Nephron progenitor cell (in vitro differentiated cells): ENCODE data around the gene BID.

Experiments
- DNase-seq: peaks from one replicate; pipeline ENCODE4 v3.0.0; 2021
- H3K27ac Mint-ChIP-seq: 2 replicates; pipeline ENCODE4 v1.8.0; 2021; ENCODE audit warnings: mild to moderate bottlenecking, moderate library complexity, mixed read lengths
- H3K27me3 Mint-ChIP-seq: 2 replicates; pipeline ENCODE4 v1.8.0; 2021; ENCODE audit warnings: mild to moderate bottlenecking, low read depth, mixed read lengths; ENCODE audit not compliant: poor library complexity
- H3K36me3 Mint-ChIP-seq: 2 replicates; pipeline ENCODE4 v1.8.0; 2021; ENCODE audit warnings: low read depth, mixed read lengths
- H3K4me1 Mint-ChIP-seq: 2 replicates; pipeline ENCODE4 v1.8.0; 2021; ENCODE audit warnings: mixed read lengths
- H3K4me3 Mint-ChIP-seq: 2 replicates; pipeline ENCODE4 v1.8.0; 2021; ENCODE audit warnings: mild to moderate bottlenecking, moderate library complexity, mixed read lengths
- H3K9me3 Mint-ChIP-seq: 2 replicates; pipeline ENCODE4 v1.8.0; 2021; ENCODE audit warnings: mild to moderate bottlenecking, moderate library complexity, mixed read lengths
- CTCF ChIP-seq: fragments of 200-600 bp; sonication (generic); IDR thresholded peaks from 2 replicates; pipeline ENCODE4 v1.5.0; 2021; ENCODE audit warnings: antibody characterized with exemption

BID gene

GRCh38 chr22:17792299-17792698, 18.0 kb upstream of the BID start:
- Mint-ChIP-seq H3K36me3 (no peaks in the 10 kb centered on the region), H3K27me3 (no peaks in the 10 kb centered on the region), H3K27ac (no peak overlapping the region), H3K4me1 (peaks cover 60% of the 10 kb centered on the region), H3K4me3 (no peak overlapping the region), H3K9me3 (no peaks in the 10 kb centered on the region)
- no peak for TF ChIP-seq CTCF
- no peak for DNase-seq

- no peak overlapping the region for H3K27ac Mint-ChIP-seq
- H3K4me1 Mint-ChIP-seq = peaks cover 62% of the 10 kb centered on the region
- no peaks in the 10 kb centered on the region for H3K27me3 Mint-ChIP-seq
- no peaks in the 10 kb centered on the region for H3K9me3 Mint-ChIP-seq
- no peaks in the 10 kb centered on the region for H3K36me3 Mint-ChIP-seq
- H3K4me3 Mint-ChIP-seq = no peak overlapping the region
- DNase-seq = no peak
- no peak for TF ChIP-seq CTCF
Measured at GRCh38 chr22:17791196-17791595, 16.9 kb upstream of the BID start.

GRCh38 chr22:17789379-17790200, 15.3 kb upstream of the BID start:
- H3K9me3 Mint-ChIP-seq = no peaks in the 10 kb centered on the region
- H3K4me1 Mint-ChIP-seq = peaks cover 50% of the 10 kb centered on the region
- no peak for DNase-seq
- no peaks in the 10 kb centered on the region for H3K36me3 Mint-ChIP-seq
- no peak overlapping the region for H3K4me3 Mint-ChIP-seq
- no peaks in the 10 kb centered on the region for H3K27me3 Mint-ChIP-seq
- H3K27ac Mint-ChIP-seq = no peak overlapping the region
- no peak for TF ChIP-seq CTCF

- Mint-ChIP-seq H3K4me3 (no peak overlapping the region), H3K9me3 (no peaks in the 10 kb centered on the region), H3K27ac (no peak overlapping the region), H3K27me3 (no peaks in the 10 kb centered on the region), H3K36me3 (no peaks in the 10 kb centered on the region), H3K4me1 (peaks cover 47% of the 10 kb centered on the region)
- no peak for DNase-seq
- TF ChIP-seq CTCF = no peak
Measured at GRCh38 chr22:17788528-17789378, 14.5 kb upstream of the BID start.

- H3K36me3 Mint-ChIP-seq = no peaks in the 10 kb centered on the region
- H3K4me3 Mint-ChIP-seq = no peak overlapping the region
- H3K9me3 Mint-ChIP-seq = no peaks in the 10 kb centered on the region
- peaks cover 46% of the 10 kb centered on the region for H3K4me1 Mint-ChIP-seq
- no peak for TF ChIP-seq CTCF
- no peaks in the 10 kb centered on the region for H3K27me3 Mint-ChIP-seq
- no peak for DNase-seq
- peak overlapping the region; percentile 72 for H3K27ac Mint-ChIP-seq
Measured at GRCh38 chr22:17787716-17788330, 13.6 kb upstream of the BID start.
